Astrocyte (in vitro differentiated cells and primary cell): ENCODE data around the gene SNX4.

Experiments
- CTCF ChIP-seq: IDR thresholded peaks from 2 replicates; pipeline ENCODE4 v1.5.1; 2011; ENCODE audit warnings: low read depth, mild to moderate bottlenecking, inconsistent platforms, low read length, moderate library complexity; ENCODE audit not compliant: insufficient read depth
- EZH2 ChIP-seq: IDR thresholded peaks from 2 replicates; pipeline ENCODE4 v1.6.1; 2012; ENCODE audit warnings: mild to moderate bottlenecking, low read length, inconsistent platforms; ENCODE audit not compliant: insufficient read depth

GRCh38 chr3:125428216-125428830 lies 91.7 kb downstream of the SNX4 start:
- TF ChIP-seq CTCF (no peak), EZH2 (no peak)
